Measurements from ENCODE around the gene ANKS1A. TPM values are rescaled to one million over a fixed set of nuclear protein-coding genes. Genes with fewer than 3 reads are reported as not detected.
A peak's percentile ranks its signal among the peaks of the same experiment; 100 is the strongest.

Gene ANKS1A
- total and polyA plus RNA-seq, 7 donors = 3.9 to 12.4 (median 6.1) TPM

- H3K4me1 ChIP-seq = no peaks in the 10 kb centered on the region
- H3K36me3 ChIP-seq (ENCODE audit: insufficient read depth in 1 of 2, low read depth in 1 of 2) = peaks cover 5 to 87% of the 10 kb centered on the region in 2 donors
- DNase-seq (peak in 1 of 2 donors; percentile 6), ATAC-seq (no peak)
- no peaks in the 10 kb centered on the region for H3K27me3 ChIP-seq (ENCODE audit: insufficient read depth in 3 of 3, low read length in 2 of 3)
- WGBS, 3 donors = 88 to 94% (median 92%) methylated on average over 16 of the region's 16 CpGs
- no peak overlapping the region for H3K4me3 ChIP-seq
- TF ChIP-seq, protein P1, sequence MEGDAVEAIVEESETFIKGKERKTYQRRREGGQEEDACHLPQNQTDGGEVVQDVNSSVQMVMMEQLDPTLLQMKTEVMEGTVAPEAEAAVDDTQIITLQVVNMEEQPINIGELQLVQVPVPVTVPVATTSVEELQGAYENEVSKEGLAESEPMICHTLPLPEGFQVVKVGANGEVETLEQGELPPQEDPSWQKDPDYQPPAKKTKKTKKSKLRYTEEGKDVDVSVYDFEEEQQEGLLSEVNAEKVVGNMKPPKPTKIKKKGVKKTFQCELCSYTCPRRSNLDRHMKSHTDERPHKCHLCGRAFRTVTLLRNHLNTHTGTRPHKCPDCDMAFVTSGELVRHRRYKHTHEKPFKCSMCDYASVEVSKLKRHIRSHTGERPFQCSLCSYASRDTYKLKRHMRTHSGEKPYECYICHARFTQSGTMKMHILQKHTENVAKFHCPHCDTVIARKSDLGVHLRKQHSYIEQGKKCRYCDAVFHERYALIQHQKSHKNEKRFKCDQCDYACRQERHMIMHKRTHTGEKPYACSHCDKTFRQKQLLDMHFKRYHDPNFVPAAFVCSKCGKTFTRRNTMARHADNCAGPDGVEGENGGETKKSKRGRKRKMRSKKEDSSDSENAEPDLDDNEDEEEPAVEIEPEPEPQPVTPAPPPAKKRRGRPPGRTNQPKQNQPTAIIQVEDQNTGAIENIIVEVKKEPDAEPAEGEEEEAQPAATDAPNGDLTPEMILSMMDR (IDR thresholded peaks at IDR 0.05) = no peak
- no peaks in the 10 kb centered on the region for H3K9me3 ChIP-seq
- no peak overlapping the region for H3K27ac ChIP-seq
- intact Hi-C loops (cut with DNase I) = no loop called here
These were observed 172.8 kb downstream of the ANKS1A start for GRCh38 chr6:35061651-35062410.

GRCh38 chr6:35062676-35063574 is 173.9 kb downstream of the ANKS1A start:
- H3K27ac ChIP-seq = no peak overlapping the region
- no peaks in the 10 kb centered on the region for H3K27me3 ChIP-seq (ENCODE audit: insufficient read depth in 3 of 3, low read length in 2 of 3)
- H3K9me3 ChIP-seq = no peaks in the 10 kb centered on the region
- no peak overlapping the region for H3K4me3 ChIP-seq
- DNase-seq (no peak), ATAC-seq (no peak)
- WGBS, 3 donors = 82 to 84% (median 83%) methylated on average over 14 of the region's 14 CpGs
- H3K4me1 ChIP-seq = no peaks in the 10 kb centered on the region
- intact Hi-C loops (cut with DNase I) = no loop called here
- peaks cover 5 to 87% of the 10 kb centered on the region in 2 donors for H3K36me3 ChIP-seq (ENCODE audit: insufficient read depth in 1 of 2, low read depth in 1 of 2)
- TF ChIP-seq, protein P1 (IDR thresholded peaks at IDR 0.05) = no peak

DNA sequence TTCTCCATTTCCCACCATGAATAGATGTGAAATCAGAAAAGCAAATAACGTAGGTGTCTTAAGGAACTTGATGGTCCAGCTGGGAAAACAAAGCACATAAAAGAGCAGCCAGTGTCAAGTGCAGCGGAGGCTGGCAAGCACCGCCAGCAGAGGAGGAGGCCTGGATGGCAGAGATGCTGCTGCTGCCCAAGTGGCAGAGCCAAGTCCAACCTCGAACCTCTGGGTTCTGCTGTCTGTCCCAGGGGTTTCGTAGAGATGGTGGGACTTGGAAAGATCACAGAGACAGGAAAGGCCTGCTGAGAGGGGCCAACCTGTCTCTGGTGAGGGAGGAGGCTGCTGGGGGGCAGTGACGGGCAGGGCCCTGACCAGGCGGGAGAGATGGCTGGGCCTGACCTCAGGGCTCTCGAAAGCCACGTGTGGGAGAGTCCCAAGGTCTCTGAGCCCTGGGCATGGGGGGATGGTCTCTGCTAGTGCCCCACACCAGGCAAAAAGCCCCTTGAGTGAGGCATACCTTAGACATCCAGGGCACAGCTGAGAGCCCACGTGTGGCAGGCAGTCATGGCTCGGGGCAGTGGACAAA is 174.7 kb downstream of the ANKS1A start:
- DNase-seq (peak in 1 of 2 donors; percentile 1), ATAC-seq (no peak)
- H3K9me3 ChIP-seq = no peaks in the 10 kb centered on the region
- H3K4me3 ChIP-seq = no peak overlapping the region
- H3K27ac ChIP-seq = no peak overlapping the region
- intact Hi-C loops (cut with DNase I) = no loop called here
- H3K4me1 ChIP-seq = no peaks in the 10 kb centered on the region
- WGBS, 3 donors = 73 to 85% (median 75%) methylated on average over 10 to 11 of the region's 11 CpGs
- peaks cover 5 to 79% of the 10 kb centered on the region in 2 donors for H3K36me3 ChIP-seq (ENCODE audit: insufficient read depth in 1 of 2, low read depth in 1 of 2)
- no peaks in the 10 kb centered on the region for H3K27me3 ChIP-seq (ENCODE audit: insufficient read depth in 3 of 3, low read length in 2 of 3)
- TF ChIP-seq, protein P1 (IDR thresholded peaks at IDR 0.05) = no peak

- Histone ChIP-seq H3K4me3 (no peak overlapping the region), H3K36me3 (ENCODE audit: insufficient read depth in 1 of 2, low read depth in 1 of 2) (peaks cover under 1 to 74% of the 10 kb centered on the region in 2 donors), H3K9me3 (no peaks in the 10 kb centered on the region), H3K4me1 (no peaks in the 10 kb centered on the region), H3K27me3 (ENCODE audit: insufficient read depth in 3 of 3, low read length in 2 of 3) (no peaks in the 10 kb centered on the region), H3K27ac (no peak overlapping the region)
- DNase-seq (no peak), ATAC-seq (no peak)
- WGBS, 3 donors = 48 to 75% (median 66%) methylated on average over 8 of the region's 8 CpGs
- intact Hi-C loops (cut with DNase I) = no loop called here
- TF ChIP-seq, protein P1 (IDR thresholded peaks at IDR 0.05) = no peak
These were observed 175.2 kb downstream of the ANKS1A start for GRCh38 chr6:35064290-35064689.
